Measurements from ENCODE around the gene ABCA3. TPM values are rescaled to one million over a fixed set of nuclear protein-coding genes. Genes with fewer than 3 reads are reported as not detected.

The ABCA3 gene
- total RNA-seq, 4 donors from 2014 or later = 3.4 to 8.6 (median 3.7) TPM

- 77% methylated on average over 14 of the region's 14 CpGs; no CpG with 5 or more reads in 1 of the 2 donors for WGBS, 2 donors (ENCODE audit: low coverage in 1 of 2)
- in situ Hi-C loops (cut with MboI; ENCODE audit: low pct_ligation_motif_present in 1 of 4, low pct_unique_long_range_greater_than_20kb in 1 of 4, low sequenced_read_pairs in 3 of 4) = no loop called here
- no peaks in the 10 kb centered on the region for H3K36me3 ChIP-seq
- no peak overlapping the region for H3K4me3 ChIP-seq
- H3K9me3 ChIP-seq = no peaks in the 10 kb centered on the region
- TF ChIP-seq POLR2A (IDR thresholded peaks at IDR 0.05) = no peak
- no peak for TF ChIP-seq CTCF (IDR thresholded peaks at IDR 0.05)
- no peak for TF ChIP-seq EP300 (IDR thresholded peaks at IDR 0.05; ENCODE audit: low read depth)
- no peak for TF ChIP-seq POLR2AphosphoS5 (IDR thresholded peaks at IDR 0.05)
- H3K27me3 ChIP-seq = no peaks in the 10 kb centered on the region
- H3K27ac ChIP-seq = no peak overlapping the region
- no peaks in the 10 kb centered on the region for H3K4me1 ChIP-seq
- no peak for DNase-seq
- intact Hi-C loops (cut with DNase I; ENCODE audit: low total_unique reads) = no loop called here
These were observed 62.3 kb downstream of the ABCA3 start for GRCh38 chr16:2278272-2278608.

- Histone ChIP-seq H3K4me3 (no peak overlapping the region), H3K27me3 (no peaks in the 10 kb centered on the region), H3K27ac (no peak overlapping the region), H3K36me3 (no peaks in the 10 kb centered on the region), H3K4me1 (no peaks in the 10 kb centered on the region), H3K9me3 (no peaks in the 10 kb centered on the region)
- intact Hi-C loops (cut with DNase I; ENCODE audit: low total_unique reads) = no loop called here
- TF ChIP-seq POLR2AphosphoS5 (IDR thresholded peaks at IDR 0.05) (no peak), POLR2A (IDR thresholded peaks at IDR 0.05) (no peak), CTCF (IDR thresholded peaks at IDR 0.05) (no peak), EP300 (IDR thresholded peaks at IDR 0.05; ENCODE audit: low read depth) (no peak)
- in situ Hi-C loops (cut with MboI; ENCODE audit: low pct_ligation_motif_present in 1 of 4, low pct_unique_long_range_greater_than_20kb in 1 of 4, low sequenced_read_pairs in 3 of 4) = no loop called here
- DNase-seq = no peak
- 81% methylated on average over 18 of the region's 25 CpGs; no CpG with 5 or more reads in 1 of the 2 donors for WGBS, 2 donors (ENCODE audit: low coverage in 1 of 2)
These were observed 62.9 kb downstream of the ABCA3 start for GRCh38 chr16:2277466-2278271.

- Histone ChIP-seq H3K9me3 (no peaks in the 10 kb centered on the region), H3K27me3 (no peaks in the 10 kb centered on the region), H3K27ac (no peak overlapping the region), H3K36me3 (no peaks in the 10 kb centered on the region), H3K4me1 (no peaks in the 10 kb centered on the region), H3K4me3 (no peak overlapping the region)
- WGBS, 2 donors (ENCODE audit: low coverage in 1 of 2) = 71 to 79% methylated on average over 7 to 26 of the region's 26 CpGs
- no peak for DNase-seq
- intact Hi-C loops (cut with DNase I; ENCODE audit: low total_unique reads) (no loop called here), in situ Hi-C loops (cut with MboI; ENCODE audit: low pct_ligation_motif_present in 1 of 4, low pct_unique_long_range_greater_than_20kb in 1 of 4, low sequenced_read_pairs in 3 of 4) (no loop called here)
- TF ChIP-seq POLR2A (IDR thresholded peaks at IDR 0.05) (no peak), EP300 (IDR thresholded peaks at IDR 0.05; ENCODE audit: low read depth) (no peak), POLR2AphosphoS5 (IDR thresholded peaks at IDR 0.05) (no peak), CTCF (IDR thresholded peaks at IDR 0.05) (no peak)
These were observed 63.9 kb downstream of the ABCA3 start for GRCh38 chr16:2276368-2277195.
